OCI-LY3 (cell line): ENCODE results near the gene DOCK8.

Experiments
- EZH2phosphoT487 ChIP-seq: fragments of 200-600 bp; shearing (Covaris generic); IDR thresholded peaks from 2 replicates; pipeline ENCODE4 v1.6.1; 2018; ENCODE audit warnings: antibody characterized with exemption, mixed run types, low read depth
- TF ChIP-seq, protein P1 (sequence below): fragments of 200-600, 300-600 bp; sonication (generic); IDR thresholded peaks from 2 replicates; pipeline ENCODE4 v1.5.1; 2014; ENCODE audit warnings: antibody characterized with exemption, low read length, low read depth

DNA sequence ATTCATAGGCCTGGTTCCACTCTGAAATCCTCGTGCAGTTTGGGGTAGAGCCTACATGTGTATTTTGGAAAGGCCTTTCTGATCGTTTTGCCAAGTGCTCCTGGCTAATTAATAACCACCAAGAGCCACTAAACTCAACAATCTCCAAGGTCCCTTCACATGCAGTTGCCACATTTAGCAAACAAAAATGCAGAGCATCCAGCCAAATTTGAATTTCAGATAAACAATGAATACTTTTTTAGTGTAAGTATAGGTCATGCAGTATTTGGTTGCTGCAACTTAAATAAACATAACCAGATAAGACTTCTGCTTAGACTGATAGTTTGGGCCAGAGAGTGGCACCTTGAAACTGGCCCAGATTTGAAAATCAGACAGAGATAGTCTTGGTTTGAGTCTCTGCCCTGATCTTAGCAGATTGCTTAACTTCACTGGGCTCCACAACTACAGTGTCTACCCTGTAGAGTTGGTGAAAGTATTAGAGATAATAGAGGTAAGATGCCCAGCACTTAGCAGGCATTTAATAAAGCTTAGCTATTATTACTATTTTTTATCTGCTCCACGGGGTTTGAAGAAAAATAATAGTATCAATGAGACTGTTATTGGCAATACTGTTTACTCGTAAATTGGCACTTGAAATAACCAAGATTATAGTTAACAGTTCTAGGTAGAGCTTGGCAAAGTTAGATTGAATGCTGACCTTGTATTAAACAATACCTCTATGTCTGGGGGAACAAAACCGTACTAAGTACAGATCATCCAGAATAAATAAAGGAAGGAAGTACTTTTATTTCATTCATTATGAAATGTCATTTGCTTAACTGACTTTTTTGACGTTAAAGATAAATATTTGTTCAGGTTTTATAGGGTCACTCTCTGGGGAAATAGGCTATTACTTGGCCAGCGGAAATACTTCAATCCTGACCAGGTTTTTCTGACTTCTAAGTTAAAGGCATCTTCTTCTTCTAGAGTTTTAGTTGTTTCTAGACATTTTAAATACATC is 274.8 kb downstream of the DOCK8 start:
- TF ChIP-seq, protein P1, sequence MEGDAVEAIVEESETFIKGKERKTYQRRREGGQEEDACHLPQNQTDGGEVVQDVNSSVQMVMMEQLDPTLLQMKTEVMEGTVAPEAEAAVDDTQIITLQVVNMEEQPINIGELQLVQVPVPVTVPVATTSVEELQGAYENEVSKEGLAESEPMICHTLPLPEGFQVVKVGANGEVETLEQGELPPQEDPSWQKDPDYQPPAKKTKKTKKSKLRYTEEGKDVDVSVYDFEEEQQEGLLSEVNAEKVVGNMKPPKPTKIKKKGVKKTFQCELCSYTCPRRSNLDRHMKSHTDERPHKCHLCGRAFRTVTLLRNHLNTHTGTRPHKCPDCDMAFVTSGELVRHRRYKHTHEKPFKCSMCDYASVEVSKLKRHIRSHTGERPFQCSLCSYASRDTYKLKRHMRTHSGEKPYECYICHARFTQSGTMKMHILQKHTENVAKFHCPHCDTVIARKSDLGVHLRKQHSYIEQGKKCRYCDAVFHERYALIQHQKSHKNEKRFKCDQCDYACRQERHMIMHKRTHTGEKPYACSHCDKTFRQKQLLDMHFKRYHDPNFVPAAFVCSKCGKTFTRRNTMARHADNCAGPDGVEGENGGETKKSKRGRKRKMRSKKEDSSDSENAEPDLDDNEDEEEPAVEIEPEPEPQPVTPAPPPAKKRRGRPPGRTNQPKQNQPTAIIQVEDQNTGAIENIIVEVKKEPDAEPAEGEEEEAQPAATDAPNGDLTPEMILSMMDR = no peak
- no peak for TF ChIP-seq EZH2phosphoT487
